GM12892 (cell line): Measurements from ENCODE around the gene RTP3.

Experiments used
- DNase-seq: peaks from one replicate; pipeline ENCODE4 v3.0.0; 2011; ENCODE audit not compliant: insufficient read length
- FAIRE-seq: peaks from 2 replicates; lab custom pipeline; 2011; peaks lifted over from hg19 to GRCh38; lab: Jason Lieb, UNC
- POLR2A ChIP-seq: IDR thresholded peaks from 2 replicates; pipeline ENCODE4 v1.6.1; 2011; ENCODE audit warnings: low read depth, low read length, control low read depth
- POLR2AphosphoS5 ChIP-seq: IDR thresholded peaks from 2 replicates; pipeline ENCODE4 v1.6.1; 2011; ENCODE audit warnings: low read depth, low read length, control low read depth
- TAF1 ChIP-seq: IDR thresholded peaks from 2 replicates; pipeline ENCODE4 v1.6.1; 2011; ENCODE audit warnings: low read depth, mild to moderate bottlenecking, control low read depth, low read length, borderline replicate concordance

Gene RTP3

GRCh38 chr3:46500656-46501635 lies 3.2 kb downstream of the RTP3 start:
- TF ChIP-seq POLR2A, result no peak
- TF ChIP-seq POLR2AphosphoS5, result no peak
- TF ChIP-seq TAF1, result no peak
- no peak for DNase-seq
- FAIRE-seq, result peak; percentile 53

- no peak for DNase-seq
- TF ChIP-seq POLR2AphosphoS5 (no peak), TAF1 (no peak), POLR2A (no peak)
- peak; percentile 75 for FAIRE-seq
These were observed 3.9 kb downstream of the RTP3 start for GRCh38 chr3:46501702-46502101.

- DNase-seq, result no peak
- TF ChIP-seq TAF1 (no peak), POLR2AphosphoS5 (no peak), POLR2A (no peak)
- FAIRE-seq, result peak; percentile 48
These were observed 5.6 kb downstream of the RTP3 start for GRCh38 chr3:46503200-46503874.

GRCh38 chr3:46504789-46505188 lies 7.0 kb downstream of the RTP3 start:
- DNase-seq (no peak), FAIRE-seq (no peak)

GRCh38 chr3:46505953-46506352 lies 8.2 kb downstream of the RTP3 start:
- no peak for FAIRE-seq
- no peak for DNase-seq
- TF ChIP-seq POLR2A, result no peak
- no peak for TF ChIP-seq TAF1
- no peak for TF ChIP-seq POLR2AphosphoS5

More at GRCh38 chr3:46504789-46505188, 7.0 kb downstream of the RTP3 start:
- no peak for TF ChIP-seq TAF1

- no peak for FAIRE-seq
- TF ChIP-seq POLR2A (no peak), POLR2AphosphoS5 (no peak), TAF1 (no peak)
- DNase-seq, result no peak
These were observed 8.8 kb downstream of the RTP3 start for GRCh38 chr3:46506526-46506925.

- FAIRE-seq (no peak), DNase-seq (no peak)
- TF ChIP-seq POLR2AphosphoS5, result no peak
- TF ChIP-seq POLR2A, result no peak
- TF ChIP-seq TAF1, result no peak
These were observed 11.2 kb downstream of the RTP3 start for GRCh38 chr3:46508850-46509591.

GRCh38 chr3:46509661-46510187 lies 11.9 kb downstream of the RTP3 start:
- DNase-seq (no peak), FAIRE-seq (peak; percentile 42)
- TF ChIP-seq TAF1, result no peak
- TF ChIP-seq POLR2AphosphoS5, result no peak
- no peak for TF ChIP-seq POLR2A

GRCh38 chr3:46512191-46512749 lies 14.5 kb downstream of the RTP3 start:
- DNase-seq, result no peak
- no peak for FAIRE-seq
- no peak for TF ChIP-seq TAF1
- TF ChIP-seq POLR2AphosphoS5, result no peak
- TF ChIP-seq POLR2A, result no peak

GRCh38 chr3:46516521-46516920 lies 18.7 kb downstream of the RTP3 start:
- no peak for DNase-seq
- FAIRE-seq, result no peak
- TF ChIP-seq POLR2A (no peak), POLR2AphosphoS5 (no peak), TAF1 (no peak)
